Uterus (tissue), 4 donors: Measurements from ENCODE around the gene UBE2N. TPM values are rescaled to one million over a fixed set of nuclear protein-coding genes. Genes with fewer than 3 reads are reported as not detected.
A peak's percentile ranks its signal among the peaks of the same experiment; 100 is the strongest.

Source experiments
- DNase-seq, 2 donors: peaks; one replicate each; pipeline ENCODE4 v3.0.0-alpha.2; 2019 to 2020
- H3K27ac ChIP-seq, 2 donors: fragments of 200-600 bp; sonication (generic); 1 replicate in 1 of 2; 2 replicates in 1 of 2; pipeline ENCODE4 v1.5.1; 2016 to 2018
- H3K27me3 ChIP-seq, 2 donors: fragments of 200-600 bp; sonication (generic); one replicate each; pipeline ENCODE4 v1.5.1; 2018 to 2019; ENCODE audit warnings: control low read depth in 1 of 2
- H3K36me3 ChIP-seq, 2 donors: fragments of 200-600 bp; sonication (generic); one replicate each; pipeline ENCODE4 v1.5.1; 2019; ENCODE audit warnings: control low read depth in 1 of 2
- H3K4me1 ChIP-seq, 2 donors: fragments of 200-600 bp; sonication (generic); one replicate each; pipeline ENCODE4 v1.5.1; 2018 to 2019; ENCODE audit warnings: control low read depth in 1 of 2
- H3K4me3 ChIP-seq, 2 donors: fragments of 200-600 bp; sonication (generic); 1 replicate in 1 of 2; 2 replicates in 1 of 2; pipeline ENCODE4 v1.5.1; 2018 to 2019; ENCODE audit warnings: mild to moderate bottlenecking in 1 of 2
- H3K9me3 ChIP-seq, 2 donors: fragments of 200-600 bp; sonication (generic); one replicate each; pipeline ENCODE4 v1.5.1; 2019; ENCODE audit warnings: control low read depth in 1 of 2
- CTCF ChIP-seq, 4 experiments: fragments of 200-600 bp in 2 of 4; fragments of 450-650 bp in 2 of 4; sonication (generic) in 2 of 4; IDR thresholded peaks; one replicate each; pipeline ENCODE4 v1.5.1; 2016 to 2019; ENCODE audit warnings: antibody characterized with exemption in 4 of 4, mild to moderate bottlenecking in 2 of 4, moderate library complexity in 1 of 4
- POLR2A ChIP-seq, 2 donors: fragments of 450-650 bp; IDR thresholded peaks; one replicate each; pipeline ENCODE4 v1.6.1; 2016; ENCODE audit warnings: antibody characterized with exemption in 2 of 2, mild to moderate bottlenecking in 1 of 2, moderate library complexity in 1 of 2
- intact Hi-C: fragments of 100-400 bp; cut with DNase I; formaldehyde crosslinking; loops from one replicate; pipeline ENCODE4 v1.15.1; 2023; ENCODE audit warnings: low total_unique reads
- total RNA-seq, 4 donors: library from RNA; depleted of rRNA in 3 of 4; stranded (reverse); fragments of >200 nt in 3 of 4; gene quantifications; one replicate each; pipeline versions ENCODE4 v1.1.0 to v1.2.4, GENCODE V29; 2014 to 2023
- donor health status: DM: yes; HTN: yes; CAD: no.

Gene UBE2N
- total RNA-seq, 4 donors from 2014 or later: 22.4 to 102 (median 31.4) TPM

- Histone ChIP-seq H3K27me3 (no peaks in the 10 kb centered on the region), H3K27ac (peak within 1 kb of the TSS; percentile 94 to 98), H3K9me3 (no peaks in the 10 kb centered on the region), H3K4me3 (peak within 1 kb of the TSS; percentile 81 to 97), H3K36me3 (no peaks in the 10 kb centered on the region), H3K4me1 (peaks cover 0 to 6% of the 10 kb centered on the region in 2 donors)
- peak; percentile 98 for DNase-seq
- intact Hi-C loops: no loop called here
- peak in 1 of 4 experiments; percentile 22 for TF ChIP-seq CTCF (IDR thresholded peaks at IDR 0.05)
- TF ChIP-seq POLR2A (IDR thresholded peaks at IDR 0.05): peak; percentile 96
Observed at GRCh38 chr12:93377252-93378195, 64.2 kb downstream of the UBE2N start, which contains the start of gene NUDT4. NUDT4 (plus strand) TSS chr12:93377925; CDS start chr12:93378323, 398 bp downstream.

- peak overlapping the region; percentile 94 to 98 for H3K27ac ChIP-seq
- no peak for TF ChIP-seq POLR2A (IDR thresholded peaks at IDR 0.05)
- TF ChIP-seq CTCF (IDR thresholded peaks at IDR 0.05): no peak
- H3K4me1 ChIP-seq: peaks cover 0 to 6% of the 10 kb centered on the region in 2 donors
- intact Hi-C loops: no loop called here
- DNase-seq: peak; percentile 26 to 28
- no peaks in the 10 kb centered on the region for H3K36me3 ChIP-seq
- no peaks in the 10 kb centered on the region for H3K9me3 ChIP-seq
- H3K27me3 ChIP-seq: no peaks in the 10 kb centered on the region
- peak overlapping the region; percentile 37 to 63 for H3K4me3 ChIP-seq
Observed at GRCh38 chr12:93376436-93377251, 65.1 kb downstream of the UBE2N start.

GRCh38 chr12:93375906-93376305 is 65.8 kb downstream of the UBE2N start:
- TF ChIP-seq CTCF (IDR thresholded peaks at IDR 0.05) (no peak), POLR2A (IDR thresholded peaks at IDR 0.05) (no peak)
- Histone ChIP-seq H3K4me3 (no peak overlapping the region), H3K27me3 (no peaks in the 10 kb centered on the region), H3K36me3 (no peaks in the 10 kb centered on the region), H3K9me3 (no peaks in the 10 kb centered on the region), H3K27ac (peak overlapping the region; percentile 94 to 98), H3K4me1 (peaks cover 0 to 4% of the 10 kb centered on the region in 2 donors)
- no peak for DNase-seq
- intact Hi-C loops: no loop called here

GRCh38 chr12:93373961-93374656 is 67.6 kb downstream of the UBE2N start:
- no peaks in the 10 kb centered on the region for H3K4me1 ChIP-seq
- TF ChIP-seq CTCF (IDR thresholded peaks at IDR 0.05): no peak
- no peak for TF ChIP-seq POLR2A (IDR thresholded peaks at IDR 0.05)
- no peaks in the 10 kb centered on the region for H3K36me3 ChIP-seq
- DNase-seq: no peak
- no peaks in the 10 kb centered on the region for H3K9me3 ChIP-seq
- no peaks in the 10 kb centered on the region for H3K27me3 ChIP-seq
- H3K27ac ChIP-seq: no peak overlapping the region
- H3K4me3 ChIP-seq: no peak overlapping the region
- intact Hi-C loops: no loop called here
